Activated CD8-positive, alpha-beta T cell treated with anti-CD3 and anti-CD28 coated beads, Interleukin-2, amount 10 ng/mL, durations not matched to agents 7 days and 5 days (primary cell): ENCODE measurements around the gene KLLN. TPM values are rescaled to one million over a fixed set of nuclear protein-coding genes. Genes with fewer than 3 reads are reported as not detected.
"Not testable (repeated sequence)": the region's sequence is repeated elsewhere in the genome, so short reads cannot be mapped to it uniquely, and the experiment has no call there.

Source experiments
- ATAC-seq: fragments of 150-1000 bp; cut with Tn5 transposase; one replicate; pipeline ENCODE4 v1.10.0; 2021; ENCODE audit warnings: moderate library complexity
- CTCF ChIA-PET: fragments of 350-600 bp; sonication (Branson Sonifier 250); formaldehyde crosslinking; loops from one replicate; lab custom pipeline; 2021; ENCODE audit warnings: antibody characterized with exemption; lab: Charles Lee
- POLR2A ChIA-PET: fragments of 350-600 bp; sonication (Branson Sonifier 250); formaldehyde crosslinking; loops from one replicate; lab custom pipeline; 2021; ENCODE audit warnings: antibody characterized with exemption; lab: Charles Lee
- DNase-seq: peaks from one replicate; pipeline ENCODE4 v3.0.0-alpha.2; 2020
- H3K27ac Mint-ChIP-seq: one replicate; pipeline ENCODE4 v1.8.0; 2021; ENCODE audit warnings: mild to moderate bottlenecking, mixed read lengths
- H3K27me3 Mint-ChIP-seq: one replicate; pipeline ENCODE4 v1.8.0; 2021; ENCODE audit warnings: low read depth, mixed read lengths
- H3K36me3 Mint-ChIP-seq: one replicate; pipeline ENCODE4 v1.8.0; 2021; ENCODE audit warnings: low read depth, mixed read lengths
- H3K4me1 Mint-ChIP-seq: one replicate; pipeline ENCODE4 v1.8.0; 2021; ENCODE audit warnings: low read depth, mixed read lengths
- H3K4me3 Mint-ChIP-seq: one replicate; pipeline ENCODE4 v1.8.0; 2021; ENCODE audit warnings: mild to moderate bottlenecking, mixed read lengths
- H3K9me3 Mint-ChIP-seq: one replicate; pipeline ENCODE4 v1.8.0; 2022; ENCODE audit warnings: mixed read lengths; ENCODE audit not compliant: insufficient read depth
- total RNA-seq, 2 experiments: library from RNA; stranded (reverse); gene quantifications; one replicate each; pipeline ENCODE4 v1.2.3, GENCODE V29; 2021

The KLLN gene
- total RNA-seq, 2 experiments from 2014 or later = 0.79 to 0.94 TPM

- Mint-ChIP-seq H3K4me3 (no peak overlapping the region), H3K36me3 (peaks cover 57% of the 10 kb centered on the region), H3K27ac (no peak overlapping the region), H3K27me3 (no peaks in the 10 kb centered on the region), H3K4me1 (peaks cover 21% of the 10 kb centered on the region), H3K9me3 (peaks cover 11% of the 10 kb centered on the region)
- ChIA-PET CTCF (no interaction called here), POLR2A (interaction anchor here (0.6 to 1.0 kb wide), 2 partner anchors 17 to 29 kb away, joined by 3 to 4 read pairs; partner anchors contain the start of genes KLLN and PTEN)
- no peak for ATAC-seq
- no peak for DNase-seq
Measured at GRCh38 chr10:87880336-87880735, 17.0 kb upstream of the KLLN start.

GRCh38 chr10:87878664-87879459 is 15.5 kb upstream of the KLLN start:
- POLR2A ChIA-PET = interaction anchor here (1.0 kb wide), 1 partner anchor 17 kb away, joined by 3 read pairs; no protein-coding TSS in a partner anchor
- H3K27ac Mint-ChIP-seq = no peak overlapping the region
- ATAC-seq (no peak), DNase-seq (no peak)
- peaks cover 57% of the 10 kb centered on the region for H3K36me3 Mint-ChIP-seq
- no peaks in the 10 kb centered on the region for H3K27me3 Mint-ChIP-seq
- H3K4me3 Mint-ChIP-seq = no peak overlapping the region
- peaks cover 28% of the 10 kb centered on the region for H3K4me1 Mint-ChIP-seq
- peaks cover 11% of the 10 kb centered on the region for H3K9me3 Mint-ChIP-seq
- CTCF ChIA-PET = no interaction called here

GRCh38 chr10:87875929-87876571 is 12.7 kb upstream of the KLLN start:
- ChIA-PET POLR2A (no interaction called here), CTCF (interaction anchor here (1.9 kb wide), 1 partner anchor 11 kb away, joined by 5 read pairs; no protein-coding TSS in a partner anchor)
- Mint-ChIP-seq H3K36me3 (peaks cover 52% of the 10 kb centered on the region), H3K4me3 (no peak overlapping the region), H3K4me1 (peaks cover 26% of the 10 kb centered on the region), H3K27ac (no peak overlapping the region), H3K27me3 (no peaks in the 10 kb centered on the region), H3K9me3 (peaks cover 6% of the 10 kb centered on the region)
- ATAC-seq = no peak
- no peak for DNase-seq

- ATAC-seq (no peak), DNase-seq (no peak)
- no peak overlapping the region for H3K4me3 Mint-ChIP-seq
- no peaks in the 10 kb centered on the region for H3K9me3 Mint-ChIP-seq
- H3K4me1 Mint-ChIP-seq = peaks cover 38% of the 10 kb centered on the region
- no peaks in the 10 kb centered on the region for H3K27me3 Mint-ChIP-seq
- POLR2A ChIA-PET = interaction anchor here (0.7 kb wide), 1 partner anchor 218 kb away, joined by 3 read pairs; no protein-coding TSS in a partner anchor
- no peak overlapping the region for H3K27ac Mint-ChIP-seq
- CTCF ChIA-PET = no interaction called here
- peaks cover 53% of the 10 kb centered on the region for H3K36me3 Mint-ChIP-seq
Measured at GRCh38 chr10:87873656-87874055, 10.3 kb upstream of the KLLN start.

- Mint-ChIP-seq H3K9me3 (no peaks in the 10 kb centered on the region), H3K27me3 (no peaks in the 10 kb centered on the region), H3K4me3 (no peak overlapping the region), H3K27ac (no peak overlapping the region), H3K36me3 (peaks cover 53% of the 10 kb centered on the region), H3K4me1 (peaks cover 44% of the 10 kb centered on the region)
- ChIA-PET CTCF (interaction anchor here (1.6 kb wide), 1 partner anchor 21 kb away, joined by 4 read pairs; no protein-coding TSS in a partner anchor), POLR2A (interaction anchor here (2.9 kb wide), 1 partner anchor 10 kb away, joined by 14 read pairs; the partner anchor contains the start of genes KLLN and PTEN)
- DNase-seq (no peak), ATAC-seq (no peak)
Measured at GRCh38 chr10:87872828-87873227, 9.5 kb upstream of the KLLN start.

GRCh38 chr10:87869773-87870551 is 6.6 kb upstream of the KLLN start:
- Mint-ChIP-seq H3K4me3 (no peak overlapping the region), H3K9me3 (no peaks in the 10 kb centered on the region), H3K27ac (no peak overlapping the region), H3K27me3 (no peaks in the 10 kb centered on the region), H3K36me3 (peaks cover 63% of the 10 kb centered on the region), H3K4me1 (peaks cover 48% of the 10 kb centered on the region)
- no peak for ATAC-seq
- ChIA-PET POLR2A (no interaction called here), CTCF (interaction anchor here (1.7 kb wide), 1 partner anchor 11 kb away, joined by 5 read pairs; no protein-coding TSS in a partner anchor)
- DNase-seq = no peak

GRCh38 chr10:87869139-87869538 is 5.8 kb upstream of the KLLN start:
- DNase-seq, ATAC-seq, H3K27ac Mint-ChIP-seq, H3K9me3 Mint-ChIP-seq, POLR2A ChIA-PET, CTCF ChIA-PET, H3K27me3 Mint-ChIP-seq: not testable (repeated sequence)
- Mint-ChIP-seq H3K4me3 (peak overlapping the region; percentile 70), H3K4me1 (peaks cover 45% of the 10 kb centered on the region), H3K36me3 (peaks cover 70% of the 10 kb centered on the region)

GRCh38 chr10:87868277-87868676 is 4.9 kb upstream of the KLLN start:
- DNase-seq (no peak), ATAC-seq (no peak)
- ChIA-PET CTCF (interaction anchor here (0.8 to 1.0 kb wide), 2 partner anchors 18 to 684 kb away, joined by 3 read pairs; no protein-coding TSS in a partner anchor), POLR2A (no interaction called here)
- no peaks in the 10 kb centered on the region for H3K9me3 Mint-ChIP-seq
- no peak overlapping the region for H3K27ac Mint-ChIP-seq
- peaks cover 41% of the 10 kb centered on the region for H3K4me1 Mint-ChIP-seq
- H3K4me3 Mint-ChIP-seq = peak overlapping the region; percentile 70
- no peaks in the 10 kb centered on the region for H3K27me3 Mint-ChIP-seq
- H3K36me3 Mint-ChIP-seq = peaks cover 70% of the 10 kb centered on the region

GRCh38 chr10:87867453-87867852 is 4.1 kb upstream of the KLLN start:
- H3K36me3 Mint-ChIP-seq = peaks cover 69% of the 10 kb centered on the region

GRCh38 chr10:87866412-87866974 is 3.2 kb upstream of the KLLN start:
- Mint-ChIP-seq H3K36me3 (peaks cover 64% of the 10 kb centered on the region), H3K4me1 (peaks cover 41% of the 10 kb centered on the region), H3K9me3 (no peaks in the 10 kb centered on the region), H3K27ac (no peak overlapping the region), H3K27me3 (no peaks in the 10 kb centered on the region), H3K4me3 (peak overlapping the region; percentile 98)
- ChIA-PET CTCF (interaction anchor here (1.4 to 1.7 kb wide), 3 partner anchors 522 to 685 kb away, joined by 3 to 5 read pairs (median 4); no protein-coding TSS in a partner anchor), POLR2A (no interaction called here)
- ATAC-seq (no peak), DNase-seq (no peak)

More at GRCh38 chr10:87867453-87867852, 4.1 kb upstream of the KLLN start:
- H3K27me3 Mint-ChIP-seq = no peaks in the 10 kb centered on the region
- peak overlapping the region; percentile 98 for H3K4me3 Mint-ChIP-seq
- no peak overlapping the region for H3K27ac Mint-ChIP-seq
- CTCF ChIA-PET = interaction anchor here (1.0 kb wide), 1 partner anchor 685 kb away, joined by 3 read pairs; no protein-coding TSS in a partner anchor
- DNase-seq = no peak
- no peaks in the 10 kb centered on the region for H3K9me3 Mint-ChIP-seq
- no peak for ATAC-seq
- H3K4me1 Mint-ChIP-seq = peaks cover 36% of the 10 kb centered on the region
- POLR2A ChIA-PET = no interaction called here
